HG03139 (cell line): ENCODE data around the gene CASKIN1.

Experiments
- ATAC-seq: cut with Tn5 transposase; IDR thresholded peaks from one replicate; pipeline ENCODE4 v1.9.1; 2021; ENCODE audit not compliant: unreplicated experiment

The CASKIN1 gene

DNA sequence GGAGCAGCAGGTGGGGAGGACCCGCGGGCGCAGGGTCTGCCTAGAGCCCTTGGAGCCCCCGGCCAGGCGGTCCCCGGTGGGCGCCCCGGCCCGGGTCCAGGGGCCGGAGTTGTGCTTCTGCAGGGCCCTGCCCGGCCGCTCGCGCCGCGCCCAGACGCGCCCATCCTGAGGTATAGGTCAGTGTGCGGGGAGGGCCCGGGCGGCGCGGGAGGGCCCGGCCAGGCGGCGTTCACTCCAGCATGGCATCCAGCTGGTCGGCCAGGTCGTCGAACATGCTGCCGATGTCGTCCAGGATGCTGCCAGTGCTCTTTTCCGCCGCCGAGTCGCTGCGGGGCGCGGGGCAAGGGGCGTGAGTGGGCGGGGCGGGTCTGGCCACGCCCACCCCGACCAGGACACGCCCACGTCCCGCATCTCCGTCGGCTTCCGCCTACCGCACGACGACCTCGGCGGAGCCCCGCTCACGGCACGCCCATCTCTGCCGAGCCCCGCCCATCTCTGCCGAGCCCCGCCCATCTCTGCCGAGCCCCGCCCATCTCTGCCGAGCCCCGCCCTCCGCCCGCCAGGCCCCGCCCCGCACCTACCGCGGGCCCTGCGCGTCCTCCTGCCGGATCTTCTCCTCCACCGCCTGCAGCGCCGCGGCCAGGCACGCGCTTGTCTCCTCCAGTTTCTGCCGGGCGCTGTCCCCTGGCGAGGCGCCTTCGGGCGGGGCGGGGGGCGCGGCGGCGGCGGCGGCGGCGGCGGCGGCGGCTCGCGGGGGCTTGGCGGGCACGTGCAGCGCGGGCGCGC lies 17.9 kb downstream of the CASKIN1 start:
- no peak for ATAC-seq

GRCh38 chr16:2177561-2177960 lies 18.8 kb downstream of the CASKIN1 start:
- ATAC-seq, result no peak

DNA sequence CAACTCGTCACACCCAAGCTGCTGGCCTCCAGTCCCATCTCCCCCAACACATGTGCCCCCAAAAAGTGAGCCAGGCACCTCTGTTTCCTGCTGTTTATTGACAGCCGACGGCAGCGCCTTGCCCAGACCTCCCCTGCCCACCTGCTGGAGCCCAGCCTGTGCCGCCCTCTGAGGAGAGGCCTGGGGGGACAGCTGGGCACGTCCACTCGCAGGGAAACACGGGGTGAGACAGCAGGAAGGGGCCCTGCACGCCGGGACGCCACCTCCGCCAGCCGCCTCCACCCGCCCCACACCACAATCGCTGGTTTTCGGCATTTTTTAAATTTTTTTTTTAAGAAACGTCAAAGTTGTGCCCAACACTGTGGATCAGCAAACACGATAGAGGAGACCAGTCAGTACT lies 19.3 kb downstream of the CASKIN1 start:
- no peak for ATAC-seq

DNA sequence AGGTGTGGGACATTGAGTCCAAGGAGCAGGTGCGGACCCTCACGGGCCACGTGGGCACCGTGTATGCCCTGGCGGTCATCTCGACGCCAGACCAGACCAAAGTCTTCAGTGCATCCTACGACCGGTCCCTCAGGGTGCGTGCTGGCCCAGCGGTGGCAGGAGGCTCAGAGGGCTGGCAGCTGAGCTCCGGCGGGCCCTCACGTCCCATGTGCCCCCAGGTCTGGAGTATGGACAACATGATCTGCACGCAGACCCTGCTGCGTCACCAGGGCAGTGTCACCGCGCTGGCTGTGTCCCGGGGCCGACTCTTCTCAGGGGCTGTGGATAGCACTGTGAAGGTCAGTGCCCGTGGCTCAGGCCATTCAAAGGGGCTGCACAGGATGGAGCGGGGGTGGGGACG lies 20.4 kb downstream of the CASKIN1 start:
- ATAC-seq, result no peak

GRCh38 chr16:2175454-2175853 lies 21.0 kb downstream of the CASKIN1 start:
- no peak for ATAC-seq

DNA sequence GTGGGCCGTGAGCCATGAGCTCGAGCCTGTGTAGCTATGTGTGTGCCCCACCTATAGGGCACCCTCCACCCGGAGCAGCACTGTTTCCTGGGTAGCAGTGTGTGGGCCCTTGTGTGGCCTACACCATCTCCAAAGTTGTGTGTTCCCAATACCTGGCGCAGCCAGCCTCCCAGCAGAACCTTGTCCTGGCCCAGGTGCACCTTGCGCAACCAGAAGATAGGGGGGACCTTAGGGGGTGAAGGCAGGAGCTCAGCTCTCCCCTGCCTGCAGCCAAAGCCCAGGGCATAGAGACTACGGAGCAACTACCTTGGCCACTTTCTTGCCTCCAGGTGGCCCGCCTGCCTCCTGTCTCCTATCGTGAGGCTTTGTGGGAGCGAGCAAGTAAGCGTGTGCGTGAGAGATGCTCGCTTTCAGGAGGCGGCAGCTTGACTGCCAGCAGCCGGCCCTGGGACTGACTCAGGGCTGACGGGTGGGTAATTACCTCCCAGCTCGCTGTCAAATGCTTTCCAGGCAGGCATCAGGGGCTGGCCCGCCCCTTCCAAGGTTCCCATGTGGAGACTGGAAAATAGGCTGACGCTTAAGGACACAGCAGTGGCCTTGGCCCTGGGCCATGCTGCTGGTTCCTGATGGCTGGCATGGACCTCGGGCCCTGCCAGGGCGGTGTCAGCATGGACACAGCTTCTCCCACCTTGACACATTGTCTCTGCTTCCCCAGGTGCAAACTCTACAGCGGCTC lies 21.8 kb downstream of the CASKIN1 start:
- no peak for ATAC-seq

DNA sequence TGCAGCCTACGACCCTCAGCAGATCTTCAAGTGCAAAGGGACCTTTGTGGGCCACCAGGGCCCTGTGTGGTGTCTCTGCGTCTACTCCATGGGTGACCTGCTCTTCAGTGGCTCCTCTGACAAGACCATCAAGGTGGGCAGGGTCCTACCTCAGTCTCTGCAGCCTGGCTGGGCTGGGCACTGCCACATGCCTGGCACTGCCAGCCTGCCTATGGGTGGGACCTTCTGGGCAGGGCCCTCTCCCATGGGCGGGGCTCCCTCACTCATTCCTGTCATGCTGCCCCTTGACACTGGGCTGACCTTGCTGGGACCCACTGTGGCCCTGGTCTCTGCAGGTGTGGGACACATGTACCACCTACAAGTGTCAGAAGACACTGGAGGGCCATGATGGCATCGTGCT lies 22.5 kb downstream of the CASKIN1 start:
- no peak for ATAC-seq

GRCh38 chr16:2173366-2173765 lies 23.0 kb downstream of the CASKIN1 start:
- no peak for ATAC-seq

GRCh38 chr16:2172688-2173335 lies 23.6 kb downstream of the CASKIN1 start:
- no peak for ATAC-seq

DNA sequence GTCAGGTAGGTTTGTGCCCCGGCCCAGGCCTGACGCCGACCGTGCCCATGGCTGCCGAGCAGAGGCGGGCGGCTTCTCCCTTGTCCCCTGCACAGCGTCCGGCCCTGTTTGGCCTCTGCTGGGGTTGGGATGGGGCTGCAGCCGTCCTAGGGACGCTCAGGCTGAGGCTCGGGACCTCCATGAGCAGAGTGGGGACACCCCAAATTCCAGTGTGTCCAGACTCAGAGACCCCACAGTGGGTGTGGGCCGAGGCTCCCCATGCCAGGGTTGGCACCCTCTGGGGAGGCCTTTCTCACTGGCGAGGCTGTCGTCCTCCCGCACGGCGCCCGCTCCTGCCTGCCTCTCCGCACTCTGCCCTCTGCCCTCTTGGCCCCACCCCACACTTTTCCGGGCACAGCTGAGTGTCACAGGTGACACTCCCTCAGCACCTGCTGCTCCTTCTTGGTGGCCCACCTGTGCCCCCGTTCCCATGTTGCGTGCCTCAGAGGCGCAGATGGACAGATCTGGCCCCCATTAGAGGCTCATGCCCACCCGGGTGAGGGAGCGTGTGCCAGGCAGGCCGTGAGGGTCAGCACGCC lies 24.7 kb downstream of the CASKIN1 start:
- ATAC-seq, result no peak

GRCh38 chr16:2170587-2171435 lies 25.6 kb downstream of the CASKIN1 start:
- ATAC-seq, result no peak

DNA sequence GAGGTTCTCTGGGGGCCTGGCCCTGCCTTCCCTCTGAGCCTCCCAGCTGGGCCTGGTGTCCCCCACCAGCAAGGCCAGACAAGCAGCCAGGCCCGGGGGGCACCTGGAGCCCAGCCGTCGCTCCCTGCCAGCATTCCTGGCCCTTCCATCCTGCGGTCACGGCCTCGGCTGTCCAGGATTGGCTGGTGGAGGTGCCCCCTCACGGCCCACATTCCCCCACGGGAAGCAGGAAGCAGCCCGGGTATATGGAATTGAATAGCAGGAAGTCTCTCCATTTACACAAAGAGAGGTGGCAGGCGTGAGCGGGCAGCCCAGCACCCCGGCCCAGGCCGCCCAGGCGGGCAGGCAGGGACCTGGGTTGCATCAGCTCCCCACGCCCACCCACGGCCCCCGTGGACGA lies 26.3 kb downstream of the CASKIN1 start:
- ATAC-seq, result no peak

GRCh38 chr16:2167068-2167638 lies 29.3 kb downstream of the CASKIN1 start:
- no peak for ATAC-seq

- ATAC-seq, result no peak
Observed at GRCh38 chr16:2166263-2167067, 29.9 kb downstream of the CASKIN1 start.

GRCh38 chr16:2165861-2166260 lies 30.5 kb downstream of the CASKIN1 start:
- ATAC-seq, result no peak

- no peak for ATAC-seq
Observed at GRCh38 chr16:2163211-2163881, 33.1 kb downstream of the CASKIN1 start.

- no peak for ATAC-seq
Observed at GRCh38 chr16:2162676-2163118, 33.7 kb downstream of the CASKIN1 start.

- ATAC-seq, result no peak
Observed at GRCh38 chr16:2161911-2162310, 34.5 kb downstream of the CASKIN1 start.
